Liver (tissue), 2 donors: Measurements from ENCODE around the gene BEST1.

Experiments used
- GABPA ChIP-seq, 2 donors: IDR thresholded peaks in 1 of 2; conservative IDR thresholded peaks in 1 of 2; 2 replicates each; pipeline ENCODE4 v1.6.1; 2016; ENCODE audit warnings: antibody characterized with exemption in 2 of 2, mild to moderate bottlenecking in 1 of 2, moderate library complexity in 1 of 2
- REST ChIP-seq: IDR thresholded peaks from 2 replicates; pipeline ENCODE4 v1.6.1; 2016; ENCODE audit warnings: antibody characterized with exemption, mild to moderate bottlenecking
- TAF1 ChIP-seq: conservative IDR thresholded peaks from 2 replicates; pipeline ENCODE4 v1.6.1; 2016; ENCODE audit warnings: antibody characterized with exemption, mild to moderate bottlenecking
- donor health status: healthy.

GRCh38 chr11:62012832-62013461, 62.8 kb downstream of the BEST1 start:
- TF ChIP-seq GABPA (IDR thresholded peaks at IDR 0.05 in 1 of 2, conservative IDR thresholded peaks at IDR 0.05 in 1 of 2) (no peak), TAF1 (no peak), REST (no peak)
